WERI-Rb-1 (cell line): ENCODE data around the gene SNX8.

ENCODE experiments used
- DNase-seq: peaks from one replicate; pipeline ENCODE4 v3.0.0-alpha.2; 2020
- H3K27ac ChIP-seq: fragments of 250-450 bp; sonication (Bioruptor Pico); 2 replicates; pipeline ENCODE4 v1.5.1; 2020; ENCODE audit warnings: mild to moderate bottlenecking, moderate library complexity
- H3K27me3 ChIP-seq: fragments of 250-450 bp; sonication (Bioruptor Pico); 2 replicates; pipeline ENCODE4 v1.5.1; 2021; ENCODE audit warnings: mild to moderate bottlenecking, low read depth, moderate library complexity; ENCODE audit not compliant: insufficient read depth, severe bottlenecking
- H3K36me3 ChIP-seq: fragments of 250-450 bp; sonication (Bioruptor Pico); 2 replicates; pipeline ENCODE4 v1.5.1; 2020; ENCODE audit warnings: mild to moderate bottlenecking, moderate library complexity
- H3K4me3 ChIP-seq: 2 replicates; pipeline ENCODE4 v1.5.1; 2011; ENCODE audit warnings: low read depth, mild to moderate bottlenecking, control low read depth, low read length
- H3K9me3 ChIP-seq: fragments of 250-450 bp; sonication (Bioruptor Pico); 2 replicates; pipeline ENCODE4 v1.5.1; 2021; ENCODE audit warnings: mild to moderate bottlenecking, moderate library complexity; ENCODE audit not compliant: severe bottlenecking
- TF ChIP-seq, protein P1 (sequence below): IDR thresholded peaks from 2 replicates; pipeline ENCODE4 v1.5.1; 2011; ENCODE audit warnings: low read depth, mild to moderate bottlenecking, control low read depth, inconsistent platforms, low read length

SNX8 gene

GRCh38 chr7:2219606-2220005, 94.6 kb downstream of the SNX8 start:
- Histone ChIP-seq H3K36me3 (peaks cover 60% of the 10 kb centered on the region), H3K27me3 (no peaks in the 10 kb centered on the region), H3K27ac (no peak overlapping the region), H3K4me3 (no peak overlapping the region), H3K9me3 (no peaks in the 10 kb centered on the region)
- DNase-seq, result no peak
- TF ChIP-seq, protein P1, sequence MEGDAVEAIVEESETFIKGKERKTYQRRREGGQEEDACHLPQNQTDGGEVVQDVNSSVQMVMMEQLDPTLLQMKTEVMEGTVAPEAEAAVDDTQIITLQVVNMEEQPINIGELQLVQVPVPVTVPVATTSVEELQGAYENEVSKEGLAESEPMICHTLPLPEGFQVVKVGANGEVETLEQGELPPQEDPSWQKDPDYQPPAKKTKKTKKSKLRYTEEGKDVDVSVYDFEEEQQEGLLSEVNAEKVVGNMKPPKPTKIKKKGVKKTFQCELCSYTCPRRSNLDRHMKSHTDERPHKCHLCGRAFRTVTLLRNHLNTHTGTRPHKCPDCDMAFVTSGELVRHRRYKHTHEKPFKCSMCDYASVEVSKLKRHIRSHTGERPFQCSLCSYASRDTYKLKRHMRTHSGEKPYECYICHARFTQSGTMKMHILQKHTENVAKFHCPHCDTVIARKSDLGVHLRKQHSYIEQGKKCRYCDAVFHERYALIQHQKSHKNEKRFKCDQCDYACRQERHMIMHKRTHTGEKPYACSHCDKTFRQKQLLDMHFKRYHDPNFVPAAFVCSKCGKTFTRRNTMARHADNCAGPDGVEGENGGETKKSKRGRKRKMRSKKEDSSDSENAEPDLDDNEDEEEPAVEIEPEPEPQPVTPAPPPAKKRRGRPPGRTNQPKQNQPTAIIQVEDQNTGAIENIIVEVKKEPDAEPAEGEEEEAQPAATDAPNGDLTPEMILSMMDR, result no peak

DNA sequence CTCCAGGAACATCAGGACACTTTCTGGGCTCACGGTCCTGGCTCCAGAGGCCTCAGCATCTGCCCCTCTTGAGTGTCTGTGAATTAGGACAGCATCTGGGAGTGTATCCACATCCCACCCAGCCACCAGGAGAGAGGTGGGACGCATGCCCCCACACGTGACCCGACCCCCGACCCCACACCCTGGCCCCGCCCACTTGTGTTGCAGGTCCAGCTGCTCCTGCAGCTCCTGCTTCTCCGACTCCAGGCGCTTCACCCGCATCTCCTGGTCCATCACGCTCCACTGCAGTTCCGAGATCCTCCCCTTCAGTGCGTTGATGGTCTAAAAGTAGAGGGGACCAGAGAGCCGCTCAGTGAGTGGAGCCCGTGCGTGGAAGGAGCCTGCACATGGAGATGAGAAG, 95.1 kb downstream of the SNX8 start:
- no peak overlapping the region for H3K4me3 ChIP-seq
- no peak overlapping the region for H3K27ac ChIP-seq
- TF ChIP-seq, protein P1, result no peak
- no peaks in the 10 kb centered on the region for H3K9me3 ChIP-seq
- no peak for DNase-seq
- H3K36me3 ChIP-seq, result peaks cover 60% of the 10 kb centered on the region
- no peaks in the 10 kb centered on the region for H3K27me3 ChIP-seq

DNA sequence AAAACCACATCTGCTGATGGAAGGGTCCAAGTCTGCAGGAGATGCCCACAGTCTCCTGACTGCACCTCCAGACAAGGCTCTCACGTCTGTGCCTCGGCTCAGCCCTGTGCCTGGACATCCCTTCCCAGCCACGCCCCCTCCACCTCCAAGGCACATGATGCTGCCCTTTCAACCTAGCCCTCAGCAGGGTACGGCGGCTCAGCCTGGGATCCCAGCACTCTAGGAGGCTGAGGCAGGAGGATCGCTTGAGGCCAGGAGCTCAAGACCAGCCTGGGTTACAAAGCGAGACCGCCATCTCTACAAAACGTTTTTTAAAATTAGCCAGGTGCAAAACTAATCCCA, 95.8 kb downstream of the SNX8 start:
- H3K27ac ChIP-seq, result no peak overlapping the region
- H3K27me3 ChIP-seq, result no peaks in the 10 kb centered on the region
- no peak overlapping the region for H3K4me3 ChIP-seq
- TF ChIP-seq, protein P1, result no peak
- no peak for DNase-seq
- peaks cover 68% of the 10 kb centered on the region for H3K36me3 ChIP-seq
- no peaks in the 10 kb centered on the region for H3K9me3 ChIP-seq

DNA sequence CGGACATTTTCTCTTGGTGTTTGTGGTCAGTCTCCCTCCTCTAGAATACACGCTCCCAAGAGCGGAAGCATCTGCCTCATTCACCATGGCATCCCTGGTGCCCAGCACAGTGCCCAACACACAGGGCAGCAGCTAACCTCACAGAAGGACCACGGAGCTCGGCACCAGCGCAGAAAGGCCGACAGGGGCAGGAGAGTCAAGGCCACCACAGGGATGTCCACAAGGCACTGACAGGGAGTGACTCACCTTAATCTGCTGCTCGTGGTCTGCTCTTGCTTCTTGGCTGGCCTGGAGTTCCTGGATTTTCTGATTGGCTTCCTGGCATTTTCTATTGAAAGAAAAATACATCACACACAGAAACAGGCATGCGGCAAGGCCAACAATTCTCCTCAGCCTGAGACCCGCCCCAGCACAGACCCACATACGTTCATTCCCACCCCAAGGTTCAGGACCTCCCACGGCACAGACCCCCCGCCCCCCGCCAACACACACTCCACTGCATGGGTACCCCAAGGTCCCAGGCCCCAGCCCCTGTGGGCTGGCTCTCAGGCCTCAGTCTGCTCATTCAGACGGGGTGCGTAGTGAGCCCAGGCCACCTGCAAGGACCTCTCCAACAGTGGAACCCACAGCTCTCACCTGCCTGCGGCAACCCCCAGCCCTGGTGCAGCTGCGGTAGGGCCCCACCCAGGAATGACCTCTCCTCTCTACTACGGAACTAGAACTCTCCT, 96.4 kb downstream of the SNX8 start:
- Histone ChIP-seq H3K9me3 (no peaks in the 10 kb centered on the region), H3K4me3 (no peak overlapping the region), H3K36me3 (peaks cover 73% of the 10 kb centered on the region), H3K27ac (no peak overlapping the region), H3K27me3 (no peaks in the 10 kb centered on the region)
- no peak for DNase-seq
- TF ChIP-seq, protein P1, result no peak

DNA sequence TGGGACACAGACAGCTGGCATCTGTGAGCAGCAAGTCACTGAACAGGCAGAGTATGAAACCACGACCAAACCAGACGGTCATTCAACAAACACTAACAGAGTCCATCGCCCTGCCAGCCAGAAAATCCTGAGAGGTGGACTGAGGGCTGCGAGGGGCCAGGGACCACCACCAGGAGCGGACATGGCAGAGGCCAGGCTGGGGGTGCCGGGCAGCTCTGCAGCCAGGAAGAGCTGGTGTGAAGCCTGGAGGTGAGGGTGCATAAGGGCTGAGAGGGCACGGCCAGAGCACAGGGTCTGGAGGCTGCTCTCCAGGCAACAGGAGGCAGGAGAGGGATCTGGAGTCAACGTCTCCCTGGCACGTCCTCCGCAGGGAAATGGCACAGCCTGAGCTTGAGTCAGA, 97.0 kb downstream of the SNX8 start:
- TF ChIP-seq, protein P1, result no peak
- no peak for DNase-seq
- Histone ChIP-seq H3K27me3 (no peaks in the 10 kb centered on the region), H3K36me3 (peaks cover 75% of the 10 kb centered on the region), H3K9me3 (no peaks in the 10 kb centered on the region), H3K27ac (no peak overlapping the region), H3K4me3 (no peak overlapping the region)

GRCh38 chr7:2215851-2216250, 98.4 kb downstream of the SNX8 start:
- peaks cover 80% of the 10 kb centered on the region for H3K36me3 ChIP-seq

More at GRCh38 chr7:2215851-2216250, 98.4 kb downstream of the SNX8 start:
- H3K4me3 ChIP-seq, result no peak overlapping the region
- H3K9me3 ChIP-seq, result no peaks in the 10 kb centered on the region
- TF ChIP-seq, protein P1, result no peak
- no peaks in the 10 kb centered on the region for H3K27me3 ChIP-seq
- H3K27ac ChIP-seq, result no peak overlapping the region
- no peak for DNase-seq
